NCI-H524 (cell line): ENCODE data around the gene ZFHX3.
A peak's percentile ranks its signal among the peaks of the same experiment; 100 is the strongest.

ENCODE experiments used
- DNase-seq, 2 experiments: peaks; one replicate each; lab custom pipeline; 2025; lab: John Stamatoyannopoulos, UW

Gene ZFHX3

DNA sequence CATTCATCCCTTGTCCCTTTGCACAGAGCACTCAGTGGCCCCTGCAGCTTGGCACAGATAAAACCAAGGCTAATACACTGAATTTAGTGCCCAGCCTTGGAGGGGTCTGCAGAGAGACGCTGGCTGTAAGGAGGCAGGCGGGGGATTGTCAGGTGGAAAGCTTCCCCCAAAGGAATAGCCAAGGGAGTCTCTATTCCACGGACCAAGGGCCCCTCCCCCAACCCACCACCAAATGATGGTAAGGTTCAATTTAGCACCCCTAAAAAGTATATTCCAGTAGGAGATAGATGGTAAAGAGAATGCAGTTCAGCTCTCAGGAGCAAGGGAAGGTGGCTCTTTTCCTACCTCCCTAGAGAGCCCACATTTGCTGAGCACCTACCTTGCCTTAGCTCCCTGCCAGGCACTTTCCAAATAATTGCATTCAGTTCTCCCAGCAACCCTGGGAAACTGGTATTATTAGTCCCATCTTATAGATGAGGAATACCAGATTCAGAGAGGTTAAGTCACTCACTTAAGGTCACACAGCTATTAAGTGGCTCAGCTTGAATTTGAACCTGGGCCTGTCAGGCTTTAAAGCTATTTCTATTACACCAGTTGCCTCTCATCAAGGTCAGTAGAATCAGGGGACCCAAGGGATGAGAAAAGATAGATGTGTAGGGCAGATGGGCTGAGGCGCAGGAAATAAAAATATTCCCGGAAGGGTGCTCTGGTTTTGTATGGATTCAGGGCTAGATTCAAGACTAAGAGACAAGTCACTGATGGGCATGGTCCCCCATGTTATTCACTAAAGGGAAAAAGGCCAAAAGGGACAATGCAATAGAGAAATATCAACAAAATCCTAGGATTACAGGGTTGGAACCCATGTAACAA, 20.0 kb upstream of the ZFHX3 start:
- DNase-seq, result no peak

DNA sequence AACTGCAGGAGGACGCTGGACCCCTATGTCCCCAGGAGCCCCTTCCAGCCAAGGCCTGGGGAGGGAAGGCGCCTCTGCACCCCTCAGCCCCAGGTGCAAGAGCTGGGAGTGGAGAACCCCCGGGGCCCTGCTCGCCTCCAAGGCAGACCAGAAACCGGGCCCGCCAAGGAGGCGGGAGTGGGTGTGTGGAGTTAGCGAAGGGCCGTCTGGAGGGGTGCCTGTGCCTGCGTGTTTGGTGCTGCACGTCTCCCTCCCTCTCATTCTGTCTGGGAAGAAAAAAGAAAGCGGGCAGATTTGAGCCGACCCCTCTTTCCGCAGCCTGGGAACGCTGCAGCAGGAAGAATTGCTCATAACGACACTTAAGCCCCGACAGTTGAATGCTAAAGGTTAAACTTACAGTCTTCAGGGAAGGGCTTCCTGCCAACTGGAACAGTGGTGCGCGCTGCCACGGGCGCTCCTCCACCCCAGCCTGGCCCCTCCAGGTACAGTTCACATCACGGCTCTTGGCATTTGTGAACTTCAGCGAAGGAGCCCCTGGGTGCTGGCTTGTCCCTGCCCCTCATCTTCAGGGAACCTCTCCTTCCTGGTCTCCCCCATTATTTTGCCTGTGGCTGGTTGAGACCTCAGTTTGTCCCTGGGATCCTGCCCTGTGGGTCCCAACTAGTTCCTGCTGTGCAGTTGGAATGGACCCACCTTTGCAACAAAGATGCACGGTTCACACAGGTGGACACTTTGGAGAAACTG, 19.2 kb upstream of the ZFHX3 start:
- DNase-seq, result no peak

DNA sequence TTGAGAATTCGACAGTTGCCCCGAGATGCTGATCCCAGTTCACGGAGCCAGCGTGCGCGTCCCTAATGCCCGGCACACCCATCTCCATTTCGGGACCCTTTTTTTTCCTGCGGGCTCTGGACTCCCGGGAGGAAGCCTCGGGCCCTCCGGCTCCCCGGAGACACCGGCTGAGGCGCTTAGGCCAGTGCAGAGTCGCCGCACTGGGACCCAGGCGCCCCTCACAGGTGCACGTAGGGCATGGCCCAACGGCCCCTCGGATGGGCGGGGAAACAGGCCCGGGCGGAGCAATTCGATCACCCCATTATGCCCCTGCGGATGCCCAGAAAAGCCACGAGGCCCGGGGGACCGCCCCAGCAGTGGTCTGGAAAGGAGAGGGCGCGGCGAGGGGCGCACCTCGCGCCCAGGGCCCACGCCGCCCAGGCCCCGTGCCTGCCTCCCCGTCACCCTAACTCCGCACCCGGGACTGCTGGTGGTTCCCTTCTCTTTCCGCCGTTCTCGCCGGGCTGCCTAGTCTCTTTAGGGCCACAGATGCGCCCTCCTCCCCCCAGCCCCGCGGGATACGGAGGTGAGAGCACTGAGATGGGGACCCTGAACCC, 18.5 kb upstream of the ZFHX3 start:
- DNase-seq, result no peak

DNA sequence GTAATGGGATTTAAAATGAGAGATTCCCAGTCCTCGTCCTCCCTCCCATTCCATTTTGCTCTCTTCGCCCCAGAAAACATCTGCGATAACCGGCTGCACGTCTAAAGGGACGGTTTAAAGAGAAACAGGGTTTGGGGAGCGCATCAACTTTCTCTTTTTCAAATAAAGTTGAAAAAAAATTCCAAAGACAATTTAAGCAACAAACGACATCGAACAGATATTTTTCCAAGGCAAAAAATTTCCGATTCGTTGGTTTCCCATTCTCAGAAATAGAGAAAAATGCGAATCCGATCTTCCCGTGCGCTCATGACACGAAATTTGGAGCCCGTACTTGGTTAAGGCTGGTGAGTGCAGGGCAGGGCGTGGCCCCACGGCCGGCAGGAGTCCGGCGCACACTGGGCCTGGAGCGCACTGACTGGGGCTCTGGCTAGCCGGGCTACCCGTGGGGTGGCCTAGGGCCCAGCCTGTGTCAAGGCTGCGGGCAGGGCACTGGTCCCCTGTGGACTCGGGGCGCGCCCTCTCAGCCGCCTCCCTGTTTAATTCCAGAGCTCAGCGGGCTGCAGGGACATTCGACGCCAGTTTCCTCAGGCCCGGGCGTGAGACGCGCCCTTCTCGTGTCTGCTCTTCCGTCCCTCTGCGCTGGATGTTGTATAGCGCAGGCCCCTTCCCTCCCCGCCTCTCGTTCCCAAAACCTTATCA, 17.9 kb upstream of the ZFHX3 start:
- peak in 1 of 2 experiments; percentile 29 for DNase-seq

DNA sequence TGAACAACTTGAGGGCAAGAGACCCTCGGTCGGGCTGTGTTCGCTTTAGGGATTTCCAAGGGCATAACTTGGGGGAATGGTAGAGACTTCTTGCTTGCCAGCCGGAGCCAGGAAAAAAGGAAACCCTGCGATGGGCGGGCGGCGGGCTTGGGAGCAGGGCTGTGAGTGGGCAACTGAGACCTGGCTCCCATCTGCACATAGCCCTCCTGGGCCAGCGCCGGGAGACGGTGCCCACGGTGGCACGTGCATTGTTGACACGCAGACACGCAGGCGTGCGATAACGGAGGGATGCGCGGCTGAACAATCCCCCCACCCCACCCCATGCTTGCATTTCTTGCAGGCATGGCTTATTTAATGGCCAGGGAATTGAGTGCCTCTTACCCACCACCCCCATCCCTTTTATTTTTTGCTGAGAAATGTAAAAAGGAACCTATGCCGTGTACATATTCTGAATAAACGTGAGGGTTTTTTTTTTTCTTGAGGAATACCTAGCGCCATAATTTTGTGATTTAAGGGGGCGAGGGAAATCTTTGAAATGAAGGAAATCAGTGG, 17.1 kb upstream of the ZFHX3 start:
- DNase-seq, result no peak

DNA sequence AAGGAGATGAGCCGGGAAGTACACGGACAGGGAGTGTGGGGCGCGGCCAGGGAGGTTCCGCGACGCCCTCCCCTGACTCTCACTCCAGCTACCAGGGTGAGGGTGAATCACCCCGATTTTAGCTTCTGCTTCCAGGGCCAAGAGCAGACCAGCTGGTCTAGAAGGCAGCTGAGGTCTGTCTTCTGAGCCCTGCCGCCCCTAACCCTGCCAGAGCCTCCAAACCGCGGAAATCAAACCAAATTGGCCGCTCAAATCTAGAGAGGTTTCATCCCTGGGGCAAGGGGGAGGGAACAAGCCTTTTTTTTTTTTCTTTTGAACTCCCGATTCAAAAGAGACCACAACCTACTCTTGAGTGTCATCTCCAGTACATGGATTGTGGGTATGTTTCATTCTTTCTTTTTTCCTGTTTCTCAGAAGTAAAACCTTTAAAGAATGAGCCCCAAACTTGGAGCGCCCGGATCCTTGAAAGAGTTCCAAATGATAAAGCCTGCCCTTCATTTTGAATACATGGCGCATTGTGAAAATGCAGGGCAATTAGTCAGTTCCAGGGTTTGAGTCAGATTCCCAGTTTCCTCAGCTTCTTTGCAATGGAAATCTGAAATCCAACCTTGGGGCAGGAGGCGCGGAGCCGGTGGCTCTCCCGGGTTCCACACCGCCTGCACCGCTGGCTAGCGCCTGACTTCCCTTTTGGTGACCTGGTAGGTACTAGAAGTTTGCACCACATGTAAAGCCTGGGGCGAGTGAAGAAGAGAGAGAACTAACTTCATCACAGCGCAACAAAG, 16.5 kb upstream of the ZFHX3 start:
- DNase-seq, result no peak

DNA sequence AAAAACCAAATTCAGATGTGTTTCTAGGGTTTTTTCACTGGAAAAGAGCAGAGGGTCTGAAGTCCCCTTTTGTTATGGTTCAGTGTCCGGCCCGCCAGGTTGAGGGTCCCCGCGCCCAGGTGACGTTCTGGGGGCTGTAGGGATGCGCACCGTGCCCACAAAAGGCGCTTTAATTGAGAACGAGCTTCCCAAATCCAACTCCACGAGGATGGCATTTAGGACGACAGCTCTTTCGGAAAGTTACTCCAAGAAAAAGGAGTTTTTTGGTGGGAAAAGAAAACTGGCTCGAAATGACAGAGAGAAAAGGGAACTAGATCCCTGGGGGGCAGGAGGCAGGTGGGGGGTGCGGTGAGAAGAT, 15.9 kb upstream of the ZFHX3 start:
- DNase-seq, result no peak

DNA sequence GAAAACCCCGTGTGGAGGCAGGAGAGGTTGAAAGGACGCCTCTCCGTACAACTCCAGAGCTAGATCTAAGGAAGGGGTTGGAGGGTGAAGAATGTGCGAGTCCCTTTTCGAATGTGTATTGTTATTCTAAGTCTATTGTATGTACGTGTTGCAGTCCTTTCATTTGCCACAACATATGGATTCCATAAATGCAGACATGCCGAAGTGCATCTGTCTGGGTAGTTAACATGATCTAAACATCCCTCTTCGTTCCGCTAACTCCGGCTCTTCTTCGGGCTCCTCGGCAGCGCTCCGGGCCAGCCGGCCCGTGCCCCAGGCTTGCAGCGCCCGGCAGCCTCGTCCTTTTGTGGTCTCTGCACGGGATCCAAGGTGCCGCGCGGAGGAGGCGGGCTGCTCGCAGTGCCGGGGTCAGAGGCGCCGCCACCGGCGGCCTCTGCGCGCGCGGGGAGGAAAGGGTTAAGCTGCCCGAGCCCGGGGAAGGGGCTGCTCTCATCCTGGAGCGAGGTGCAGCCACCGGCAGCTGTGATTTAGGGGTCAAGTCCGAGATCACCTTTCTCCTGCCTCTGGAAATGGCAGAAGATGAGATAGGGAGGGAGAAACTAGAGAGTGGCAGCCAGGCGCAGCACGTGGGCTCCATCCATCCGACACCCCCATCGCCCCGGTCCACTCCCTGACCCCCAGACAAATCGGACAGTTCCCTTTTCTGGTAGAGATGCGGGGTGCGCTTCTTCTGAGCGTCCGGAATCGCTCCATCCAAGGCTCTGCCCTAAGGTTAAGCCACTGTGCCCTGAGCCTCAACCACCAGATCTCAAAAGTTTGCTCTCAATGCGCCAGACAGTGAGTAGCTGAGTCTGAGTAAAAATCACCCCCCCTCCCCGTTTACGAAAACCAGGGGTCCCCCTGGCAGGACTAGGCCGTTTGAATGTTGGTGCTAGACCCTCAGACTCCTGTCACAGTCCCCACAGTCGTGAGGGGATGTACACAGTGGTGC, 15.1 kb upstream of the ZFHX3 start:
- DNase-seq, result no peak

DNA sequence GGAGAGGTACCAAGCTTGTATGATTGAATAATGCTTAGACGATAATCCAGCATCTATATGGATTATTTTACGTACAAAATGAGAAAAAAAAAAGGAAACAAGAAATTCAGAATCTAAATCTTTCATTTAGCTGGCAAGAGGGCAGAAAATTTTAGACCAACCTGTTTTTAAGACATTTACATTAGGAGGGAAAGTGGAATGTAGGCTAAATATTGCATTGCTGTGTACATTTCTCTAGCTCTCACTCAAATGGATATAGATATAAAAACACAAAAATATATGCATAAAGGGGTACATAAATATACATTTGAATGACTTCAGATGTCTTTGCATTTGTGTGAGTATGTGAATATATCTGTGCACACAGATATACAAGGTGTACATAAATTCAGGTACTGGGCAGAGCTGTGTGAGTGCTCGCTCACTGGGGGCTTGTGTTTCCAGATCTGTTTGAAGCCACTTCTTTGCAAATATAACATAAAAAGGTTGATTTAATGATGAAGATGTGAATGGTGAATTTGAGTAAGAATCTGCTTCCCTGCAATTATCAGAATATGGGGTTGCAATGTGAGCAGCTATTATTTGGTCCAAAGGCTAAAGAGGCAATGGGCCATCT, 14.2 kb upstream of the ZFHX3 start:
- no peak for DNase-seq

DNA sequence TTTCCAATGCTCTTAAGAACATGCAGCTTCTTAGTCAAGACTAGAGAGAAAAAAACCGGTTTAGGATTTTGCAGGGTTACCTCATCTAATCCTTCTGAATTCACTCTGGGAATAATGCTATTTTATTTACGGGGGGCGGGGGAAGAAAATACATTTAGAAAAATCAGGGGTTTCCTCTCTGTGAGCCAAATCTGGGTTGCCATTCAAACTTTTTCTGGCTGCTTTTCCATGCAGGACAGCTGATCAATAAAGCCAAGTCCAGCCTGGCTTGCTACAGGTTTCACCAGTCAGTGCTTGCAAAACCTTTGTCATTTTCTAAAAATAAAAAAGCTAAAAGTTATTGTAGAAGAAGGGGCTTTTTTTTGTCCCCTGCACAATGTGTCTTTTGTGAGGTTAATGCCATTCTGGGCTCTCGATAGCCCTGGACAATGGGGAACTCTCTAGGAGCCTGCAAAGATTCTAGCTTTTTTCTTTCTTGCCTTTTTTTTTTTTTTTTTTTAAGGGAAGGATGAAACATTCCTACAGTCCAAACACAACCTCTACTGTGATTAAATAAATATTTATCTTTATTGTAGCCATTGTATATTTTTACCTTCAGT, 13.1 kb upstream of the ZFHX3 start:
- DNase-seq, result no peak

DNA sequence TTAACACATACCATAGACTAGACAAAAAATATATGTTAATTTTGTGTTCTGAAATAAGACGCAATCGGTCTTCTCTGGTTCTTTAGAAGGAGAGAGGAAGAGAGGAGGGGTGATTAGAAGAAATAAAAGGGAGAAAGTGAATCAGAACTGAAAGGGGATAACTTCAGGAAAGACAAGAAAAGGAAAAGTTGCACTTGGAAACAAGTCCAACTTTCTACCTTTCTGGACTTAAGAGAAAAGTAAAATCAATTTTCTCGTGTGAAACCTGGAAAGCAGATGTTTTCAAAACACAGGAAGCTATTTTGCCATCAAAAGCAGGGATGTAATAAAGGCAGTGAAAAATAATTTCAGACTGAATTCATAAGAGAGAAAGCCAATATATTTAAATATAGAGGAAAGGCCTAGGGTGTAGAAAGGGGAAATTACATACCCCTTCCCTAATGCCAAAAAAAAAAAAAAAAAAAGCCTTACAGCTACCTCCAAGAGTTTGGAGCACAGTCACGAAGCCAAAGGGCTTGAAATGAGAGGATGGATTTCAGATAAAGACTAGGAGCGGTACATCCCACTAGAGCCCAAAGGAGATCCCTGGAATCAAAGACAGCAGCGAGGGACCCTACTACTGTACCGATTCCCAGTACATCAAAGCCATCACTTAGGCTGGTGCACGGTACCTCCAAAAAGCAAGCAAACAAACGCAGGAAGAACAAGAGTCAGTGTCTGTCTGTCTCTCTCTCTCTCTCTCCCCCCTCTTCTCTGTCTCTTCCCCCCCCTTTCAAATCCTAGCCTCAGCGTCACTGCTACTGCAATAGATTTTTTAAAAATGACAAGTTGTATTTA, 12.1 kb upstream of the ZFHX3 start:
- no peak for DNase-seq

DNA sequence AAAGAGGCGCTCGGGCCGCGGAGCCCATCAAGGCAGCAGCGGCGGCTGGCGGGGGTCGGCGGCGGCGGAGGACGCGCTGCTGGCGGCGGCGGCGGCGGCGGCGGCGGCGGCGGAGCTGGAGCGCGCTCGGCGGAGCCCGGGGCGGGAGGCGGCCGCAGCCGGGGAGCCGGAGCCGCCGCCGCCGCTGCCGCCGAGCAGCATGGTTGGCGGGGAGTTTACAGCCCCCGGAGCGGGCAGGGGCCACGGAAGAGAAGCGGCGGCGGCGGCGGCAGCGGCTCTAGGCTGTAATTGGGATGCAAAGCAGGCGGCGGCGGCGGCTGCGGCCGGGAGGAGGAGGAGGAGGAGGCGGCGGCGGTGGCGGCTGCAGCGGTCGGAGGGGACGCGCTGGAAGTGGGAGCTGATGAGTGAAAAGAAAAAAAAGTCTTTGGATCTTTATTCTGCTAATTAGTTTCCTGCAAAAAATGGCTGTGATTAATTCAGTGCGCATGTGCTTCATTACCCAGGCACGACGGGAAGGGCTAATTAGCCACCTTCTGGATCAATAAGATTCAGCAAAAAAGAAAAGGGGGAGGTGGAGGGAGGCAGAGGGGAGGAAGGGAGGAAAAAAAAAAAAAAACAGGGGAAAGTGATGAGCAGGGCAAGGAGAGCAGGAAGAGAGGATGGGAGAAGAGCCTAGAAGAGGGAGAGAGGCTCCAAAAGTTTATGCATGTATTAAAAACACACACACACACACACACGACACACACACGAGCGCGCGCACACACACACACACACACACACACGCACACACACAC, 10.9 kb upstream of the ZFHX3 start:
- DNase-seq, result peak; percentile 78 to 82

DNA sequence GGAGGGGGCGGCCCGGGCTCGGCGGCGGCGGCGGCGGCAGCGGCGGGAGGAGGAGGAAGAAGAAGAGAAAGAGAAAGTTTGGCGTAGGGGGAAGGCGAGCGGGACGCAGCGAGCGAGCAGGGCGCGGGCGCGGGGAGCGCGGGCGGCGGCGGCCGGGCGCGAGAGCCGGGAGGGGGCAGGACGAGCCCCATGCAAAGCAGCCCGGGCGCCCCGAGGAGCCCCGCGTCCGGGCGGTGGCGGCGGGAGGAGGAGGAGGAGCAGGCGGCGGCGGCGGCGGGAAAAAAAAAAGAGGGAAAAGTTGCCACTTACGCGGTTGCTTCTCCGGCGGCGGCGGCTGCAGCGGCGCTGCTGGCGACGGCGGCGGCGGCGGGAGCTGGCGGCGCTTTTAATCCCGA, 10.3 kb upstream of the ZFHX3 start:
- DNase-seq, result peak in 1 of 2 experiments; percentile 32

DNA sequence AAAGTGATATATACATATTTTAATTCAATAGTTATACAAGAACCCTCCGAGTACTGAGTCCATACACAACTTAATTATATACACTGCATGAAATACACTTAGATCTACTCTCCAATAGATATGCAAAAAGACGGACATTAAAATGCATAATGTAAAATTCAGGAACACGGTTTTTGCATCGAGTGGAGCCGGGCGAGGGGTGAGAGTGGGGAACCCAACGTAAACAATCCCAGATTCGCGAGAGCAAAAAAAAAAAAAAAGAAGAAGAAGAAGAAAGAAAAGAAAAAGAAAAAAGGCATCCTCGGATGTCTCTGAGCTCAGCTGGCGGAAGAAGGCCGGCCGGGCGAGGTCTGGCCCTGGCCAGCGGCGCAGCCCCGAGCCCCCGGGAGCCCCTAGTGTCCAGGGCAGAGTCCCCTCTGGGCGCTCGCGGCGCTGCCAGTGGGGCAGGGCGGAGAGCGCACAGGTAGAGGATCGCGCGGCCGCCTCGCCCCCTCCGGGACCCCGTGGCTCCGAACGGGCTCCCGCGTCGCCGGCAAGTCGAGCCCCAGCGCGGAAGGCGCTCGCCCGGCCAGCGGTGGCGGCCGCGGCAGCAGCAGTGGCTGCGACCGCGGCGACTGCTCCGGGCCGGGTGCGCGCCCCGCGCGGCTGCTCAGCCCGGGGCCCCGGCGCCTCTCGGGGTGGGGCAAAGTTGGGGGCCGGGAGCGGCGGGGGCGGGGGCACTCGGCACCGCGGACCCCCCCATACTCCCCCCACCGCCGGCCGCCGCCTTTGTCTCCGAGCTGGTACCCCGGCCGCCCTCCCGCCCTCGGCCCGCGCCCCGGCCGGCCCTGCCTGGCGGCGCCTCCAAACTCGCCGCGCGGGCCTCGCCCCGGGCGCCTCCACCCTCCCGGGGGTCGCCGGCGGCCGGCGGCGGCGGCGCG, 9.6 kb upstream of the ZFHX3 start:
- DNase-seq, result peak in 1 of 2 experiments; percentile 43

DNA sequence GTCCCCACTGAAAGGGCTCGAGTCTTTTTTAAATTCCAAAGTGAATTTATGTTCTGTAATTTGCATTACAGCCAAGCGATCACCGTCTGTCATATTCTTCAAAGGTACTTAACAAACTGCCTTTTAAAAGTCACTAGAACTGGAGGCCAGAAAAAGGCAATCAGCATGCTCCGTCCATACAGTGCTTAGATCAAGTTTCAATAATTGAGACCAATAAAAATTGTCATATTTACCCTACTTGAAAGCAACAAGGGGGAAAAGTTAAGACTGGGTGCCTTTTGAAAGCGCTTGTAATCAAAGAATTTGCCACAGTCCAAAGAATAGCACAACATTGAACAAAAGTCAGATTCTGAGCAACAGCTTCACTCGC, 9.0 kb upstream of the ZFHX3 start:
- peak in 1 of 2 experiments; percentile 66 for DNase-seq

DNA sequence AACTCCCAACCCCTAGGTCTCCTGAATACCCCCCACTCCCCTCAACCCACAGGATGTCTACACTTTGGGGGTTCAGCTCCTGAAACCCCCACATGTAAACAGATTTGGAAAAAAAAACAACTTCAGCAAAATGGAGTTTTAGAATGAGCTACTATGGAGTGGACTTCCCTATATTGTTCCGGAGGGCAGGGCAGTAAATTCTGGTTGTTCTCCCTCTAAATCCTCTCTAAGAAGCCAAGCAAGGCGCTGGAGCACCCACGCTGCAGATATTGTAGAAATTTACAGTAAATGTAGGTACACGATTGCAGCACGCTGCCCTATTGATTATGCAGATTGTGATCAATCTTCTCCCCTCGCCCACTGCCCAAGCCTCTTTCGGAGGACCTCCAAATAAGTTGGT, 8.5 kb upstream of the ZFHX3 start:
- DNase-seq, result no peak
